ENCODE measurements around the gene SCYL1. TPM values are rescaled to one million over a fixed set of nuclear protein-coding genes. Genes with fewer than 3 reads are reported as not detected.

The SCYL1 gene
- total and polyA plus RNA-seq, 4 donors: 33.7 to 62.0 (median 52.6) TPM

DNA sequence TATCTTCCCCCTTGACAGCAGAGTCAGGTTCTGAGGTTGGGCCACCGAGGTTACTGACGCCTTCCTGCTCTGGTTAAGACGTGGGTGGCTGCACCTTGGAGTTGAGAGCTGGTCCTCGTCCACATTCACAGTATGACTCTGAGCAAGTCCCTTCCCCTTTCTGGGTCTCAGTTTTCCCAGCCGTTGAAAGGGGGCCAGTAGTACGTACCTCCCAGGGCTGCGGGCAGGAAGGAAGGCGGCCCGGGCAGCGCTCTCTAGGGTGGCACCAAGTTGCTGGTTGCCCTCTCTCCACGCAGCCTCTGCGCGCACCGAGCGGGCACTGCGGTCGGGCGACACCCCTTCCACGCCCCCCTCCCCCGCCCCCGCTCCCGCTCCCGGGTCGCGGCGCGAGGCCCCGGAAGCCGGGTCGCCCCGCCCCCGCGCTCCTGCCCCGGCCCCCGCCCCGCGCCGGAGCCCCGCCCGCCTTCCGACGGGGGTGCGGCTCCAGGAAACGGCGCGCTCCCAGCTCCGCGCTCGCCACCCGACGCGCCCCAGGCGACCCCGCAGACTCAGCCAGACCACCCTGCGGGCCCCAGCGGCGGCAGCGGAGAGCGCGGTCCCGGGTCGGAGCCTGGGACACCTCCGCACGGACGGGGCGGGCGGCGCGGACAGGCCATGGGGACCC is 50.8 kb downstream of the SCYL1 start, which contains the start of gene EHBP1L1:
Gene EHBP1L1 (plus strand): TSS at position 486 of the 664 bp plus-strand sequence. CDS start 250 bp downstream, outside the sequence.
- Histone ChIP-seq H3K9ac (ENCODE audit: low read depth in 1 of 2, low read length in 2 of 2) (peak within 1 kb of the TSS; percentile 8 to 11), H3K4me1 (ENCODE audit: control insufficient read depth in 4 of 4, insufficient read depth in 4 of 4, low read length in 3 of 4) (peaks cover 22 to 58% (median 45%) of the 10 kb centered on the region in 4 donors), H3K27me3 (ENCODE audit: control insufficient read depth in 4 of 4, insufficient read depth in 4 of 4, low read length in 3 of 4) (no peaks in the 10 kb centered on the region), H3K4me3 (ENCODE audit: low read depth in 1 of 3, low read length in 3 of 3) (peak within 1 kb of the TSS; percentile 55 to 66 (median 57)), H3K27ac (ENCODE audit: low read depth in 1 of 2, low read length in 2 of 2) (peak within 1 kb of the TSS; percentile 76 to 88), H3K36me3 (ENCODE audit: control insufficient read depth in 4 of 4, insufficient read depth in 3 of 4, low read depth in 1 of 4, low read length in 3 of 4) (peaks cover 0 to 6% (median 1%) of the 10 kb centered on the region in 4 donors), H3K9me3 (ENCODE audit: control insufficient read depth in 4 of 4, low read length in 3 of 4) (no peaks in the 10 kb centered on the region)
- WGBS: 1% methylated on average over 69 of the region's 69 CpGs
- DNase-seq (ENCODE audit: low spot score): peak; percentile 84
- TF ChIP-seq REST (IDR thresholded peaks at IDR 0.05) (no peak), JUND (IDR thresholded peaks at IDR 0.05) (no peak), TAF1 (conservative IDR thresholded peaks at IDR 0.05) (no peak), EGR1 (IDR thresholded peaks at IDR 0.05; ENCODE audit: low read depth in 2 of 2) (no peak)
- TF ChIP-seq, protein P1, sequence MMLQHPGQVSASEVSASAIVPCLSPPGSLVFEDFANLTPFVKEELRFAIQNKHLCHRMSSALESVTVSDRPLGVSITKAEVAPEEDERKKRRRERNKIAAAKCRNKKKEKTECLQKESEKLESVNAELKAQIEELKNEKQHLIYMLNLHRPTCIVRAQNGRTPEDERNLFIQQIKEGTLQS (IDR thresholded peaks at IDR 0.05): no peak

DNA sequence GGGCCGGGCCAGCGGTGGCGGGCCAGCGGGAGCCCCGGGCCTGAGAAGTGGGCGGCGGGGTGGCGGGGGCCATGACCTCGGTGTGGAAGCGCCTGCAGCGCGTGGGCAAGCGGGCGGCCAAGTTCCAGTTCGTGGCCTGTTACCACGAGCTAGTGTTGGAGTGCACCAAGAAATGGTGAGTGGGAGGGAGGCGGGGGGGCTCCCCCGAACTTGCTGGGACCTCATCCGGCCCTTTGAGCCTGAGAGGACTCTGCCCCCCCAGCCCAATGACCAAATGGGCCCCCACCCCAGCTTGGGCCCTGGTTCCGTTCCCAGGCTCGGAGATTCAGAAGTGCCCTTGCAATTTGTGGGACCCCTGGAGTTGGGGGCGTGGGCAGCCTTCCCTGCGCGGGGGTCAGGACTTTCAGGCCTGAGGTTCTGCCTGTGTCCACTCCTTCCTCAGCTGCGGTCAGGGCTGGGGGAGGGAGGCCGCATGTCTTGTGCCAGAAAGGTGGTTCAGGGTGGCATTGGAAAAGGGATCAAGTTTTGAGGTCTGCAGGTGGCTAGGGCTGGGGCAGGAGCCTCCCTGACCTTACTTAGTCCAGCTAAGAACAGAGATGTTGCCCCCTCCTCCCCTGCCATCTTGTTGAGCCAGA is 51.5 kb downstream of the SCYL1 start:
- no peak for DNase-seq (ENCODE audit: low spot score)
- peak overlapping the region; percentile 3 to 11 for H3K9ac ChIP-seq (ENCODE audit: low read depth in 1 of 2, low read length in 2 of 2)
- H3K27me3 ChIP-seq (ENCODE audit: control insufficient read depth in 4 of 4, insufficient read depth in 4 of 4, low read length in 3 of 4): no peaks in the 10 kb centered on the region
- 17% methylated on average over 26 of the region's 26 CpGs for WGBS
- peaks cover 18 to 52% (median 39%) of the 10 kb centered on the region in 4 donors for H3K4me1 ChIP-seq (ENCODE audit: control insufficient read depth in 4 of 4, insufficient read depth in 4 of 4, low read length in 3 of 4)
- TF ChIP-seq TAF1 (conservative IDR thresholded peaks at IDR 0.05) (no peak), REST (IDR thresholded peaks at IDR 0.05) (no peak), NR2F2 (IDR thresholded peaks at IDR 0.05) (no peak), FOXA2 (IDR thresholded peaks at IDR 0.05) (no peak)
- TF ChIP-seq, protein P2, sequence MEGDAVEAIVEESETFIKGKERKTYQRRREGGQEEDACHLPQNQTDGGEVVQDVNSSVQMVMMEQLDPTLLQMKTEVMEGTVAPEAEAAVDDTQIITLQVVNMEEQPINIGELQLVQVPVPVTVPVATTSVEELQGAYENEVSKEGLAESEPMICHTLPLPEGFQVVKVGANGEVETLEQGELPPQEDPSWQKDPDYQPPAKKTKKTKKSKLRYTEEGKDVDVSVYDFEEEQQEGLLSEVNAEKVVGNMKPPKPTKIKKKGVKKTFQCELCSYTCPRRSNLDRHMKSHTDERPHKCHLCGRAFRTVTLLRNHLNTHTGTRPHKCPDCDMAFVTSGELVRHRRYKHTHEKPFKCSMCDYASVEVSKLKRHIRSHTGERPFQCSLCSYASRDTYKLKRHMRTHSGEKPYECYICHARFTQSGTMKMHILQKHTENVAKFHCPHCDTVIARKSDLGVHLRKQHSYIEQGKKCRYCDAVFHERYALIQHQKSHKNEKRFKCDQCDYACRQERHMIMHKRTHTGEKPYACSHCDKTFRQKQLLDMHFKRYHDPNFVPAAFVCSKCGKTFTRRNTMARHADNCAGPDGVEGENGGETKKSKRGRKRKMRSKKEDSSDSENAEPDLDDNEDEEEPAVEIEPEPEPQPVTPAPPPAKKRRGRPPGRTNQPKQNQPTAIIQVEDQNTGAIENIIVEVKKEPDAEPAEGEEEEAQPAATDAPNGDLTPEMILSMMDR (IDR thresholded peaks at IDR 0.05; ENCODE audit: low read depth, low read length, missing input control): no peak
- no peaks in the 10 kb centered on the region for H3K9me3 ChIP-seq (ENCODE audit: control insufficient read depth in 4 of 4, low read length in 3 of 4)
- H3K36me3 ChIP-seq (ENCODE audit: control insufficient read depth in 4 of 4, insufficient read depth in 3 of 4, low read depth in 1 of 4, low read length in 3 of 4): peaks cover 0 to 7% (median 1%) of the 10 kb centered on the region in 4 donors
- H3K4me3 ChIP-seq (ENCODE audit: low read depth in 1 of 3, low read length in 3 of 3): peak overlapping the region; percentile 0 to 66 (median 50)
- H3K27ac ChIP-seq (ENCODE audit: low read depth in 1 of 2, low read length in 2 of 2): peak overlapping the region; percentile 9 to 76
